A204.1 (cell line): ENCODE results near the gene SBSN.
"Not testable (repeated sequence)": the region's sequence is repeated elsewhere in the genome, so short reads cannot be mapped to it uniquely, and the experiment has no call there.

Experiments used
- FAIRE-seq: peaks from 2 replicates; lab custom pipeline; 2012; peaks lifted over from hg19 to GRCh38; lab: Jason Lieb, UNC

Gene SBSN

GRCh38 chr19:35502751-35503150, 25.4 kb downstream of the SBSN start:
- FAIRE-seq, result no peak

- no peak for FAIRE-seq
These were observed 26.4 kb downstream of the SBSN start for GRCh38 chr19:35501684-35502083.

GRCh38 chr19:35500611-35501010, 27.5 kb downstream of the SBSN start:
- no peak for FAIRE-seq

- no peak for FAIRE-seq
These were observed 29.1 kb downstream of the SBSN start for GRCh38 chr19:35498984-35499527.

GRCh38 chr19:35498220-35498619, 29.9 kb downstream of the SBSN start:
- no peak for FAIRE-seq

GRCh38 chr19:35497406-35497805, 30.7 kb downstream of the SBSN start:
- FAIRE-seq, result no peak

GRCh38 chr19:35495107-35496064, 32.7 kb downstream of the SBSN start:
- FAIRE-seq, result no peak

GRCh38 chr19:35493971-35494370, 34.1 kb downstream of the SBSN start:
- no peak for FAIRE-seq

- no peak for FAIRE-seq
These were observed 36.2 kb downstream of the SBSN start for GRCh38 chr19:35491836-35492360.

- no peak for FAIRE-seq
These were observed 37.7 kb downstream of the SBSN start, which contains the start of gene KRTDAP for GRCh38 chr19:35490364-35490763. Gene KRTDAP, minus strand, starts transcription at chr19:35490464. Its CDS starts 22 bp downstream, at chr19:35490442.

GRCh38 chr19:35488677-35489076, 39.4 kb downstream of the SBSN start:
- no peak for FAIRE-seq

GRCh38 chr19:35487656-35488182, 40.4 kb downstream of the SBSN start:
- FAIRE-seq, result no peak

GRCh38 chr19:35486268-35486708, 41.8 kb downstream of the SBSN start:
- no peak for FAIRE-seq

GRCh38 chr19:35484252-35485036, 43.7 kb downstream of the SBSN start:
- no peak for FAIRE-seq

- no peak for FAIRE-seq
These were observed 45.0 kb downstream of the SBSN start for GRCh38 chr19:35483089-35483488.

- no peak for FAIRE-seq
These were observed 49.1 kb downstream of the SBSN start for GRCh38 chr19:35478794-35479677.

- FAIRE-seq, result no peak
These were observed 52.0 kb downstream of the SBSN start for GRCh38 chr19:35476149-35476548.

- not testable (repeated sequence) for FAIRE-seq
These were observed 53.5 kb downstream of the SBSN start for GRCh38 chr19:35474594-35474993.

- FAIRE-seq, result no peak
These were observed 54.0 kb downstream of the SBSN start for GRCh38 chr19:35474104-35474503.
